Neural crest cell (in vitro differentiated cells): ENCODE results near the gene KMT2E. TPM values are rescaled to one million over a fixed set of nuclear protein-coding genes. Genes with fewer than 3 reads are reported as not detected.

Experiments used
- DNase-seq: peaks from one replicate; pipeline ENCODE4 v3.0.0; 2021; ENCODE audit warnings: low read depth, mixed read lengths, low spot score
- H3K27ac Mint-ChIP-seq: one replicate; pipeline ENCODE4 v1.8.0; 2021; ENCODE audit warnings: mild to moderate bottlenecking, mixed read lengths; ENCODE audit not compliant: unreplicated experiment
- H3K27me3 Mint-ChIP-seq: 2 replicates; pipeline ENCODE4 v1.8.0; 2021; ENCODE audit warnings: low read depth, mild to moderate bottlenecking, mixed read lengths
- H3K36me3 Mint-ChIP-seq: 2 replicates; pipeline ENCODE4 v1.8.0; 2021; ENCODE audit warnings: low read depth, mild to moderate bottlenecking, mixed read lengths
- H3K4me1 Mint-ChIP-seq: 2 replicates; pipeline ENCODE4 v1.8.0; 2021; ENCODE audit warnings: mixed read lengths
- H3K4me3 Mint-ChIP-seq: one replicate; pipeline ENCODE4 v1.8.0; 2021; ENCODE audit warnings: mild to moderate bottlenecking, mixed read lengths
- H3K9me3 Mint-ChIP-seq: 2 replicates; pipeline ENCODE4 v1.8.0; 2021; ENCODE audit warnings: mixed read lengths
- CTCF ChIP-seq: fragments of 200-600 bp; sonication (generic); conservative IDR thresholded peaks from 2 replicates; pipeline ENCODE4 v1.5.0; 2021; ENCODE audit warnings: antibody characterized with exemption, mild to moderate bottlenecking
- total RNA-seq: library from RNA; stranded (reverse); gene quantifications from 2 replicates; pipeline ENCODE4 v1.2.1, GENCODE V29; 2021

Gene KMT2E
- total RNA-seq, 1 donor from 2014 or later: 75.5 TPM

GRCh38 chr7:105106473-105106872 is 92.5 kb downstream of the KMT2E start:
- H3K4me3 Mint-ChIP-seq: no peak overlapping the region
- no peaks in the 10 kb centered on the region for H3K4me1 Mint-ChIP-seq
- no peak for DNase-seq
- no peaks in the 10 kb centered on the region for H3K27me3 Mint-ChIP-seq
- TF ChIP-seq CTCF: no peak
- peaks cover 26% of the 10 kb centered on the region for H3K36me3 Mint-ChIP-seq
- no peaks in the 10 kb centered on the region for H3K9me3 Mint-ChIP-seq
- H3K27ac Mint-ChIP-seq: no peak overlapping the region

- H3K27me3 Mint-ChIP-seq: no peaks in the 10 kb centered on the region
These were observed 93.5 kb downstream of the KMT2E start for GRCh38 chr7:105107458-105107857.

GRCh38 chr7:105112440-105113418 is 98.7 kb downstream of the KMT2E start:
- Mint-ChIP-seq H3K4me3 (no peak overlapping the region), H3K9me3 (no peaks in the 10 kb centered on the region), H3K27me3 (no peaks in the 10 kb centered on the region), H3K27ac (peak overlapping the region; percentile 65), H3K4me1 (peaks cover 8% of the 10 kb centered on the region), H3K36me3 (peaks cover 27% of the 10 kb centered on the region)
- no peak for TF ChIP-seq CTCF
- no peak for DNase-seq

More at GRCh38 chr7:105107458-105107857, 93.5 kb downstream of the KMT2E start:
- peaks cover 34% of the 10 kb centered on the region for H3K36me3 Mint-ChIP-seq
- no peak overlapping the region for H3K4me3 Mint-ChIP-seq
- no peaks in the 10 kb centered on the region for H3K9me3 Mint-ChIP-seq
- no peak for TF ChIP-seq CTCF
- H3K4me1 Mint-ChIP-seq: no peaks in the 10 kb centered on the region
- DNase-seq: no peak
- no peak overlapping the region for H3K27ac Mint-ChIP-seq

- TF ChIP-seq CTCF: no peak
- DNase-seq: no peak
- Mint-ChIP-seq H3K27ac (no peak overlapping the region), H3K9me3 (no peaks in the 10 kb centered on the region), H3K4me1 (peaks cover 56% of the 10 kb centered on the region), H3K4me3 (no peak overlapping the region), H3K27me3 (no peaks in the 10 kb centered on the region), H3K36me3 (peaks cover 5% of the 10 kb centered on the region)
These were observed 104.9 kb downstream of the KMT2E start for GRCh38 chr7:105118612-105119600.

- H3K36me3 Mint-ChIP-seq: peaks cover 5% of the 10 kb centered on the region
- no peak overlapping the region for H3K4me3 Mint-ChIP-seq
These were observed 108.6 kb downstream of the KMT2E start for GRCh38 chr7:105122619-105123018.

More at GRCh38 chr7:105122619-105123018, 108.6 kb downstream of the KMT2E start:
- DNase-seq: no peak
- Mint-ChIP-seq H3K27me3 (no peaks in the 10 kb centered on the region), H3K4me1 (peaks cover 70% of the 10 kb centered on the region), H3K27ac (no peak overlapping the region), H3K9me3 (no peaks in the 10 kb centered on the region)
- TF ChIP-seq CTCF: no peak
